Left cardiac atrium (tissue), 4 donors: ENCODE data around the gene GSTO2. TPM values are rescaled to one million over a fixed set of nuclear protein-coding genes. Genes with fewer than 3 reads are reported as not detected.
"Not testable (repeated sequence)": the region's sequence is repeated elsewhere in the genome, so short reads cannot be mapped to it uniquely, and the experiment has no call there.

Experiments used
- ATAC-seq, 2 donors: fragments of 200-7000 bp; cut with Tn5 transposase; one replicate each; pipeline ENCODE4 v1.9.1; 2020; ENCODE audit warnings: mild to moderate bottlenecking in 2 of 2, moderate library complexity in 2 of 2
- DNase-seq: peaks from one replicate; pipeline ENCODE4 v3.0.0-alpha.2; 2020
- intact Hi-C, 2 donors: fragments of 100-400 bp; cut with DNase I; formaldehyde crosslinking; loops; one replicate each; pipeline versions ENCODE4 v1.14.1 to v1.15.1; 2022 to 2023
- long read RNA-seq: library from polyadenylated mRNA; unstranded; transcript quantifications from one replicate; pipeline ENCODE4 v2.0.0, GENCODE V29; 2021
- total RNA-seq, 2 donors: library from RNA; stranded (reverse); fragmentation: NEBNext Ultra II Directional; extraction: Animal tissue kit (Norgen Biotek cat#: 25700); gene quantifications; one replicate each; pipeline ENCODE4 v1.2.1, GENCODE V29; 2021
- donor health status: DM: no; HTN: yes; CAD: no.
- donor health status: DM: no; HTN: yes; CAD: no; lungs with severe emphysema.
- donor health status: DM: yes; HTN: yes; CAD: no.
- donor health status: Dilated cardiomyopathy.

GSTO2 gene
- under 1 TPM; 0.82 to 0.92 TPM for total RNA-seq
- long read RNA-seq, partial matches to known transcripts, result 0 of 1 reads
- long read RNA-seq, other reads (novel, unspliced or antisense), result 1 of 1 reads

- peak; percentile 100 for ATAC-seq
- DNase-seq, result peak; percentile 100
- intact Hi-C loops, result loop anchor here in 1 of 2 donors (5.0 kb wide), 1 partner anchor 497 kb away; no protein-coding TSS in a partner anchor
Observed at GRCh38 chr10:104268713-104269645, at the start of gene GSTO2. GSTO2 (plus strand) TSS chr10:104269184; CDS start chr10:104274916, 5,732 bp downstream.

- no peak for ATAC-seq
- no peak for DNase-seq
- intact Hi-C loops, result no loop called here
Observed at GRCh38 chr10:104220522-104220921, 48.5 kb upstream of the GSTO2 start.

GRCh38 chr10:104223304-104223703 lies 45.7 kb upstream of the GSTO2 start:
- ATAC-seq, result no peak
- intact Hi-C loops, result no loop called here

DNA sequence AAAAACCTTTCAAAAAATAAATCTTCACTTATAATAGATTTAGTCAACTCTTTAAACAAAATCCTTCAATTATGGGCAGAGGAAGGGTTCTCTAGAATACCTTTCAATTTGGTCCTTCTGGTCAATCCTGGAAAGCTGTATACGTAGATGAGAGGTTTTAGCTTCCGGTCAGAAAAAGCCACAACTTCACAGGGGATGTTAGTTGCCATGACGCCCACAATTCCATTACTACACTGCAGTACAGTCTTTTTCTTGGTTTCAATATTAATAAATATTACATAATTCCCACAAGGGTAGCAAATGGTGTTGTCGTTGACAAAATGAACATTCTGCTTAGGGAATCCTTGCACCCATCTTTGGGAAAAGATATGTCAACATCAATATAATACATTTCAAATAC lies 38.5 kb upstream of the GSTO2 start:
- intact Hi-C loops, result no loop called here
- no peak for DNase-seq
- no peak for ATAC-seq

More at GRCh38 chr10:104223304-104223703, 45.7 kb upstream of the GSTO2 start:
- no peak for DNase-seq

- DNase-seq (peak; percentile 98), ATAC-seq (peak; percentile 100)
- intact Hi-C loops, result no loop called here
Observed at GRCh38 chr10:104231784-104232612, 37.0 kb upstream of the GSTO2 start, which contains the start of gene CFAP43. CFAP43 (minus strand) TSS chr10:104232364; CDS start chr10:104232246, 118 bp downstream.

DNA sequence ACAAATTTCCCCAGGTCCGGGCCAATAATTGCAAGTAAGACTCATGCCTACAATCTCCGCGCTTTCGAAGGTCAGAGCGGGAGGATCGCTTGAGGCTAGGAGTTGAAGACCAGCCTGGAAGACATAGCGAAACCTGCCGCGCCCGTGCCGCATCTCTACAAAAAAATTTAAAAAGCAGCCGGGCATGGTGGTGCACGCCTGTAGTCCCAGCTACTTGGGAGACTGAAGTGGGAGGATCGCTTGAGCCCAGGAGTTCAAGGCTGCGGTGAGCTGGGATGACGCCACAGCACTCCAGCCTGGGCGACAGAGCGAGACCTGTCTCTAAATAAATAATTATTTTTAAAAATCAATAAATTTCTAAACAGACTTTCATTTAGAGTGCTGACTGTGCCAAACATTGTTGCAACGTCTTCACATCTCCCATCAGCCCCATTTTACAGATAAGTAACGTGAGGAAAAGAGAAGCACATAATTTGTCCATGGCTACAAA lies 36.3 kb upstream of the GSTO2 start:
- ATAC-seq (peak; percentile 11 to 30), DNase-seq (no peak)
- intact Hi-C loops, result no loop called here

GRCh38 chr10:104233817-104234216 lies 35.2 kb upstream of the GSTO2 start:
- intact Hi-C loops, result no loop called here
- DNase-seq (no peak), ATAC-seq (no peak)

DNA sequence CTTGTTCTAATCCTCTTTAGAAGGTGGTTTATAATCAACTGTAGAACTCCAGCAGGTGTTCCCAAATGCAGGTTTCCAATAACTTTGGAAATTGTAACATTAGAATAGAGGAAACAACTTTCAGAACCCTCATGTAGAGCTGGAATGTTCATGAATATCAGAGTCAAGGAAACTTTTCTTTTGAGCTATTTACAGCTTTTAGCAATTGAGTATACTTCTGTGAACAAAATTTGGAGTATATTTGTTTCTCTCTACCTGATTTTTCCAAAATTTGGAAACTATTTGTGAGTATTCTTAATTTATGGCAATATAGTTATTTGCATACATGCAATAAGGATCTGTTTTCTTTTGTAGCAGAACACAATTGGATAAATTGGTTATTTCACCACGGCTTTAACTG lies 34.0 kb upstream of the GSTO2 start:
- intact Hi-C loops, result no loop called here
- ATAC-seq, result no peak
- DNase-seq, result no peak

DNA sequence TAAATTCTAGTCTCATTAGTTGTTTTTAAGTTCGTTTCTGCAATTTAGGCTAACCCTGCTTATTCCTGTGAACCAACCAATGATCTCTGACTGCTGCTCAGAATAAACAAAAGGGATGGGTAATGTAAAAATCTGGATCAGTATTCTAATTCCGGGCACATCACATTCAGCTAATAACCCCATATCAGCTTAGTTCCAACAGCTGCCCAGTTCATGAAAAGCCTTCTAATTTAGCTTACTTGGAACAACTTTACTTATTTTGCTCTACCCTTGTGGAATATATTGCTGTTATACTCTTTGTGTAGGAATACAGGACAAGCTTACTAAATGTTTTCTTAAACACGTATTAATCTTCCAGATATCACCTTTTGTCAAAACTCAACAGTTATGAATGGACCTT lies 33.2 kb upstream of the GSTO2 start:
- ATAC-seq (no peak), DNase-seq (no peak)
- intact Hi-C loops, result no loop called here

GRCh38 chr10:104240078-104240477 lies 28.9 kb upstream of the GSTO2 start:
- ATAC-seq (no peak), DNase-seq (no peak)
- intact Hi-C loops, result no loop called here

- ATAC-seq (no peak), DNase-seq (no peak)
- intact Hi-C loops, result no loop called here
Observed at GRCh38 chr10:104242545-104242944, 26.4 kb upstream of the GSTO2 start.

- ATAC-seq, intact Hi-C loops, DNase-seq: not testable (repeated sequence)
Observed at GRCh38 chr10:104243009-104243408, 26.0 kb upstream of the GSTO2 start.

GRCh38 chr10:104243512-104243911 lies 25.5 kb upstream of the GSTO2 start:
- no peak for ATAC-seq
- no peak for DNase-seq
- intact Hi-C loops, result no loop called here

DNA sequence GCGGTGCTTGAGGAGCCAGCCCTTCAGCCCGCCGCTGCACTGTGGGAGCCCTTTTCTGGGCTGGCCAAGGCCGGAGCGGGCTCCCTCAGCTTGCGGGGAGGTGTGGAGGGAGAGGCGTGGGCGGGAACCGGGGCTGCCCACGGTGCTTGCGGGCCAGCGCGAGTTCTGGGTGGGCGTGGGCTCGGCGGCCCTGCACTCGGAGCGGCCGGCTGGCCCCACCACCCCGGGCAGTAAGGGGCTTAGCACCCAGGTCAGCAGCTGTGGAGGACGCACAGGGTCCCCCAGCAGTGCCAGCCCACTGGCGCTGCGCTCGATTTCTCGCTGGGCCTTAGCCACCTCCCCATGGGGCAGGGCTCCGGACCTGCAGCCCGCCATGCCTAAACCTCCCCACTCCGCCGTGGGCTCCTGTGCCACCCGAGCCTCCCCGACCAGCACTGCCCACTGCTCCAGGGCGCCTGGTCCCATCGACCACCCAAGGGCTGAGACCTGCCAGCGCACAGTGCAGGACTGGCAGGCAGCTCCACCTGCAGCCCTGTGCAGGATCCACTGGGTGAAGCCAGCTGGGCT lies 23.8 kb upstream of the GSTO2 start:
- no peak for ATAC-seq
- intact Hi-C loops, result no loop called here
- DNase-seq, result no peak

GRCh38 chr10:104246976-104247375 lies 22.0 kb upstream of the GSTO2 start:
- peak in 1 of 2 donors; percentile 94 for ATAC-seq
- intact Hi-C loops, result no loop called here
- no peak for DNase-seq

DNA sequence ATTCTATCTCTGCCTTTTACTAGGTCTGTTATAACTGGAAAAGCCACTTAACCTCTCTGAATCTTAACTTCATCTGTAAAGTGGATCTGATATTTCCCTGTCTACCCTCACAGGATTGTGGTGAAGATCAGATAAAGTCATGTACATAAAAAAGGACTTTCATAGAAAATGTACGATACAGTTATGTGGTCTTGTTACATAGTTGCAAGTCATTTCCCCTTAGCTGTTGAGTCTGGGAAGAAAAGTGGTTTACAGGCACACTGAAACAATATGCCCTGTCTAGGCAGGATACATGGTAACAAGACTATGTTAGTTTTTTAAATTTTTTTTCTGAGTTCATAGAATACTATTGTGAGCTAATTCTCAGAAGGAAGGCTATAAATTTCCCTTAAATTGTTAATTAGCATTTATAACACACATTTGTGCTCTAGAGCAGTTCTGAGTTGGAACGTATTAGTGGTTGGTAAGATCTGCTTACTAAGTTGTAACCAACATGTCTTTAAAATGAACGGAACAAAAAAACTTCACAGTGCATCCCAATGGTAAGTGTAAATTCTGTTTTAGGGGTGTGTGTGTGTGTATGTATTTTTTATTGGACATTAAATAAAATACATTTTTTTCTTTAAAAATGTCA lies 21.4 kb upstream of the GSTO2 start:
- intact Hi-C loops, result no loop called here
- no peak for DNase-seq
- no peak for ATAC-seq

- intact Hi-C loops, DNase-seq, ATAC-seq: not testable (repeated sequence)
Observed at GRCh38 chr10:104248931-104249330, 20.1 kb upstream of the GSTO2 start.

- ATAC-seq (no peak), DNase-seq (no peak)
- intact Hi-C loops, result no loop called here
Observed at GRCh38 chr10:104250371-104250770, 18.6 kb upstream of the GSTO2 start.

GRCh38 chr10:104251443-104251842 lies 17.5 kb upstream of the GSTO2 start:
- intact Hi-C loops, result no loop called here
- DNase-seq, result no peak
- ATAC-seq, result no peak
